Lower leg skin (tissue), 3 donors: ENCODE measurements around the gene POLN.

ENCODE experiments used
- CTCF ChIP-seq, 3 donors: fragments of 450-650 bp; IDR thresholded peaks; one replicate each; pipeline ENCODE4 v1.5.1; 2016; ENCODE audit warnings: antibody characterized with exemption in 3 of 3, mild to moderate bottlenecking in 3 of 3, moderate library complexity in 2 of 3
- POLR2A ChIP-seq, 2 donors: fragments of 450-650 bp; IDR thresholded peaks; one replicate each; pipeline ENCODE4 v1.6.1; 2016 to 2017; ENCODE audit warnings: antibody characterized with exemption in 2 of 2, mild to moderate bottlenecking in 1 of 2, moderate library complexity in 1 of 2

DNA sequence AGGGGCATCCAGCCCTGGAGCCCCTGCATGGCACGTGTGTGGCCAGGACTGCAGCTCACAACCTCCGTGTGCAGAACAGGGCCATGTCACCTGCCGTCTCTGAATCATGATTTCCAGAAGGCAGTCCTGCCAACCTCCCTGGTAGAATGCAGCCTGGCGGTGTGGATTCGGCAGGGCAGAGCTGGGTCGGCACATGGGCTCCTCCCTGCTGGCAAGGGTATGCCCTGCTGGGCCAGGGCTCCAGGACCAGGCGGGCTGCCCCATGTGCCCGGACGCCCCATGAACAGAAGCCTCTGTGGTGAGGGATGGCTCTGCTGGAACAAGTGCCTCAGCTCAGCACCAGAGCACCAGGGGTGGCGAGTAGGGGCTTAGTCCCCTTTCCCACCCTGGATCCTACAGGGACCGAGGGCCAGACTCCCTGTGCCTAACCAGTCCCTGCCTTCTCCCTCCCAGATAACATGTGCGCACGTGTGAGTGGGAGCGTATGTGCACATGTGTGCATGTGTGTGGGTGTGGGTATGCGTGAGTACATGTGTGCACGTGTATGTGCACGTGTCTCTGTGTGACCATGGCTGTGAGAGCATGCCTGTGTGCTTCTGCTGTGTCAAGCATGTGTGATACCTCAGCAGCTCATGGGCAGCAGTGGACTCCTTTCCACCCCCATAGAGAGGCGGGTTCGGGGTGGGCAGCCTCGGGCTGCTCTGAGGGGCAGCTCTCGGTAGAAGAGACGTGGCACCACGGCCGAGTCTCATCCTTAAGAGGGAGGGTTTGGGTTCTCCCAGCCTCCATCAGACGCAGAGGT lies 30.3 kb upstream of the POLN start:
- TF ChIP-seq CTCF (IDR thresholded peaks at IDR 0.05) (no peak), POLR2A (IDR thresholded peaks at IDR 0.05) (no peak)
